GM18858 (cell line): ENCODE results near the gene GOLT1A.
"Not testable (repeated sequence)": the region's sequence is repeated elsewhere in the genome, so short reads cannot be mapped to it uniquely, and the experiment has no call there.

ENCODE experiments used
- ATAC-seq: cut with Tn5 transposase; IDR thresholded peaks from one replicate; pipeline ENCODE4 v1.9.1; 2021; ENCODE audit not compliant: unreplicated experiment

The GOLT1A gene

GRCh38 chr1:204249736-204250427, 36.1 kb upstream of the GOLT1A start:
- ATAC-seq = no peak

GRCh38 chr1:204248954-204249353, 35.2 kb upstream of the GOLT1A start:
- ATAC-seq = no peak

- no peak for ATAC-seq
Measured at GRCh38 chr1:204246876-204247275, 33.1 kb upstream of the GOLT1A start.

- no peak for ATAC-seq
Measured at GRCh38 chr1:204242920-204243319, 29.1 kb upstream of the GOLT1A start.

GRCh38 chr1:204241914-204242313, 28.1 kb upstream of the GOLT1A start:
- ATAC-seq = no peak

GRCh38 chr1:204241050-204241449, 27.3 kb upstream of the GOLT1A start:
- ATAC-seq = no peak

- ATAC-seq = no peak
Measured at GRCh38 chr1:204240233-204240632, 26.4 kb upstream of the GOLT1A start.

GRCh38 chr1:204239401-204239800, 25.6 kb upstream of the GOLT1A start:
- not testable (repeated sequence) for ATAC-seq

GRCh38 chr1:204238520-204238919, 24.7 kb upstream of the GOLT1A start:
- ATAC-seq = not testable (repeated sequence)

GRCh38 chr1:204237515-204237914, 23.7 kb upstream of the GOLT1A start:
- not testable (repeated sequence) for ATAC-seq

GRCh38 chr1:204232526-204232925, 18.7 kb upstream of the GOLT1A start:
- no peak for ATAC-seq

GRCh38 chr1:204230211-204230610, 16.4 kb upstream of the GOLT1A start:
- ATAC-seq = no peak

GRCh38 chr1:204228896-204229295, 15.1 kb upstream of the GOLT1A start:
- ATAC-seq = no peak

GRCh38 chr1:204227996-204228785, 14.4 kb upstream of the GOLT1A start:
- ATAC-seq = no peak

- no peak for ATAC-seq
Measured at GRCh38 chr1:204227351-204227750, 13.6 kb upstream of the GOLT1A start.

GRCh38 chr1:204225841-204226735, 12.3 kb upstream of the GOLT1A start:
- ATAC-seq = no peak

GRCh38 chr1:204224655-204225054, 10.9 kb upstream of the GOLT1A start:
- no peak for ATAC-seq

- no peak for ATAC-seq
Measured at GRCh38 chr1:204223129-204223860, 9.5 kb upstream of the GOLT1A start.

GRCh38 chr1:204222764-204223055, 8.9 kb upstream of the GOLT1A start:
- no peak for ATAC-seq

- ATAC-seq = no peak
Measured at GRCh38 chr1:204222006-204222763, 8.4 kb upstream of the GOLT1A start.
